Inflammatory macrophage (primary cell): ENCODE data around the gene CHI3L2.

Source experiments
- DNase-seq, 2 donors: peaks; one replicate each; pipeline ENCODE4 v3.0.0-alpha.2; 2020 to 2022

The CHI3L2 gene

DNA sequence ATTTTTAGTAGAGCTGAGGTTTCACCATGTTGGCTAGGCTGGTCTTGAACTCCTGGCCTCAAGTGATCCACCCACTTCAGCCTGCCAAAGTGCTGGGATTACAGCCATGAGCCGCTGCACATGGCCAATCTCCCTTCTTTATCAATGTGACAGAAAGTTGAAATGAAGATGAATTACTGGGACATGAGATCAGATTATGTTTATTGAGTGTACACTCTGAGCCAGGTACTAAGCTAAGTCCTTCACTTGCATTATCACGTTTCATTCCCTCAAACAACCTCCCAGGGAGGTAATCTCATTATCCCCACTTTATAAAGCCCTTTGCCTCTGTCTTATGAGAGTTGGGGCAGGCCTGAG is 6.3 kb upstream of the CHI3L2 start:
- no peak for DNase-seq

DNA sequence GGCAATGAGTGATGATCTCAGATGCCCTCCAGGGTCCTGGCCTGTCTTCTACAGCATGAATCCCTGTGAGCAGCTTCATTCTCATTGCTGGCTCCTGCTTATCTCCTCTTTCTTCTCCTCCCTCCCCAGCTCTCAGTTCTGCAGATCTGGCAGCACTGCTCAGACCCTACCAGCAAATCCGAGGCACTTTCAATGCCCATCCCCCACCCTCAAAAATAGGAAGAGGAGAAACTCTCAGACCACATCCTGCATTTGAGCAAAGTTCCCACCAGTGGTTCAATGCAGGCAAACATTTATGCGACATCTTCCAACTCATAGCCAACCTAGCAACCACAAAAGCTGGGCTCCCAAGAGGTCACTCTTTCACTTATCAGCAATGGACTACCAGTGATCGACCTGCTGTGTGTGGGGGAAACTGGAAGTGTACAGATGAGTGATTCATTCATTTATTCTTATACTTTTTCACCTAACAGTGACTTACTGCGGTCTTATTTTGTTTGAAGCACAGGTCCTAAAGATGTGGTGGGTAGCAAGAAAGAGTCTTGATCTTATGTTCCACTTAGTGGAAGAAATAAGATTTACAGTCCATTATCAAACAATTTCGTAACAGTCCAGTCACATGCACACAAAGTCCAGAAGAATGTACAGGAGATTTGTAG is 5.8 kb upstream of the CHI3L2 start:
- peak; percentile 48 to 58 for DNase-seq

DNA sequence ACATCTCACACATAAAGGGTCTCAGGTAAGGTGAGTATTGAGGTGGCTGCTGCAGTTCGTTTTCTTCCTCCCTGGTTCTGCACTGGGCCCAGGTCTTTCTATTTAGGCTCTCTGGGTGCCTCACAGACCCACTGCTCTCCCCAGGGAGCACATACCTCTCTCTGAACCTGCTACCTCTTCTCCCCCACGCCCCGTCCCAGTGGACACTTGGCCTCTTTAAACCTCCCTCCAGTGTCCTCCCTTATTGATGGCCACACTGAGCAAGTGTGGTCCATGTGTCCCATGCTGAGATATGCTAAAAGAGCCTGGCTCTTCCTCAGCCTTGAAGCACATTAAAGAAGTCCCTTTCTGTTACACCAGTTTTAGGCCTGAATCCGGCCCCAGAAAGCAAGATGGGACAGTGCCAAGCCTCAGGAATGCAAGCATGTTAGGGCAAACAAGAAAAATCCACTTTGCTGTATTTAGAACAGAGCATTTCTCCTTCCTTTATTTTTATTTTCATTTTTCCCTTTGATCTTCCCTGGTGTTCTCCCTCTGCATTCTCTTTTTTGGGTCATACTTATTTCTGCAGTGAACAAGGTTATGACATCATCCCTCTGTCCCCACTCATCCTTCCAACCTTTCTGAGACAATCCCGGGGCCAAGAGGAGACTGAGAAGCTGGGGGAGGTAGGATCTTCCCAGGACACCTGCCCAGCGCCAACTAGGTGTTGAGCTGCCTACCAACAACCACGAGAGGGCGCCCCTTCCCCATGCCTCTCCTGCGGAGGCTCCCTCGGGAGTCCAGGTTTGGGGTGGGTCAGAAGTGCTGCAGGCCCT is 5.0 kb upstream of the CHI3L2 start:
- DNase-seq, result peak; percentile 61 to 69

DNA sequence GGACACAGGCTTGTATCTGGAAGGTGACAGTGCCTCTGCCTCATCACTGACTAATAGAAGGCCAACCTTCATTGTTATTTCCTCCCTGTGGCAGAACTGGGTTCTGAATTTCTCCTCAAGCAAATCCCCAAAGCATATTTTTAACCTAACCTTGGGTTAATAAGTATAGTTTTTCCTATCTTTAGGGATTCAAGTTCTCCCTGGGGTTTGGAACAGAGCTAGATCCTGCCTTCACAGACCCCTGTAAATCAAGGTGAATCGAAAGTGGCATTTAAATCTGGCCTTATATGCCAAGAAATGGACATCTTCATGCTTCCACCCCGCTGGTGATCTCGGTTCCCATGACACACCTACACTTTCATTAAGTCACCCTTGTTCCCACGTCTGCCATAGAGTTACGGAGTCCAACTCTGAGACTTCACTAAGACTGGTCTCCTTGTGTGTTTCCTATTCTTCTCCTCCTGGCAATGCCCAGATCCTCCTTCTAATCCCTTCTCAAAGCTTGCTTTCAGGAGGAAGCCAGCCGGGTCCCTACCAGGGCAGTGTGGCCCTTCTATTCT is 4.3 kb upstream of the CHI3L2 start:
- DNase-seq, result peak in 1 of 2 donors; percentile 67

DNA sequence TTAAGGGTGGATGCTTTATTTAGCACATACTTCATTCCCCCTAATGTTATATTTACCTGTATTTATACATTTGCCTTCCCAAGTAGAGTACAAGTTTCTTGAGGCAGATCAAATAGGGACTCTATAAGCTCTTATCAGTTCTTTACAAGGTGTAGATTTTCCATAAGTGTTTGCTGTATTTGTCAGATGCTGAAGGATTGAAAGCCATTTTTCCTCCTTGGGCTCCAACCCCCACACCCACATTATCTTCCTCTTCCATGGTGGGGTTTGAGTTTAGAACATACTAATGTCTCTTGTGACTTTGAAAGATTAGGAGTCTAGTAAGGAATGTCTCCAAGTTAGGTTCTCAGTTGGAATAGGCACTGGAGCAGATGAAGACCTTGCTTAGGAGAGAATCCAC is 2.4 kb upstream of the CHI3L2 start:
- no peak for DNase-seq

DNA sequence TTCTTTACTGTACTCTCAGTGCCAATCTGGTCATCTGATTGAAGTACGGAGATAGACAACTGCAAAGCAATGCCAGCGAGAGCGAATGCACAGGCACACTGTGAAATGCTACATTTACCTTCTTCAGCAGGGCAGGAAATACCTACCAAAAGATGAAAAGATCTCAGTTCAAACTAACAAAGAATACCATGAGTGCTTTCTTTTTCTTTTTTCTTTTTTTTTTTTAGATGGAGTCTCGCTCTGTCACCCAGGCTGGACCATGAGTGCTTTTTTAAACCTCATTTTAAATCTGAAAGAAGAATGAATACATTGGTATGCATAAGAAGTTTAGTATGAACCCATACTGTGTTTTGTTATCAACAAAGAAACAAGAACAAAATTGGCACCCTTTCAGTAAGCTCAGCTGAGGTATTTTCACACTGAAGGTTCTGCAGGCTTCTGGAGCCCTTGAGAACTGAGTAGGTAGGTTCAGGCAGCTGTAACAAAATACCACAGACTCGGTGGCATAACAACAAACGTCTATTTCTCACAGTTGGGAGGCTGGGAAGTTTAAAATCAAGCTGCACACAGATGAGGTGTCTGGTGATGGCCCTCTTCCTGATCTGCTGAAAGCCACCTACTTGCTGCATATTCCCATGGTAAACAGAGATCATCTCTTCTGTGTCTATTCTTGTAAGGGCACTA is 1.7 kb upstream of the CHI3L2 start:
- no peak for DNase-seq

DNA sequence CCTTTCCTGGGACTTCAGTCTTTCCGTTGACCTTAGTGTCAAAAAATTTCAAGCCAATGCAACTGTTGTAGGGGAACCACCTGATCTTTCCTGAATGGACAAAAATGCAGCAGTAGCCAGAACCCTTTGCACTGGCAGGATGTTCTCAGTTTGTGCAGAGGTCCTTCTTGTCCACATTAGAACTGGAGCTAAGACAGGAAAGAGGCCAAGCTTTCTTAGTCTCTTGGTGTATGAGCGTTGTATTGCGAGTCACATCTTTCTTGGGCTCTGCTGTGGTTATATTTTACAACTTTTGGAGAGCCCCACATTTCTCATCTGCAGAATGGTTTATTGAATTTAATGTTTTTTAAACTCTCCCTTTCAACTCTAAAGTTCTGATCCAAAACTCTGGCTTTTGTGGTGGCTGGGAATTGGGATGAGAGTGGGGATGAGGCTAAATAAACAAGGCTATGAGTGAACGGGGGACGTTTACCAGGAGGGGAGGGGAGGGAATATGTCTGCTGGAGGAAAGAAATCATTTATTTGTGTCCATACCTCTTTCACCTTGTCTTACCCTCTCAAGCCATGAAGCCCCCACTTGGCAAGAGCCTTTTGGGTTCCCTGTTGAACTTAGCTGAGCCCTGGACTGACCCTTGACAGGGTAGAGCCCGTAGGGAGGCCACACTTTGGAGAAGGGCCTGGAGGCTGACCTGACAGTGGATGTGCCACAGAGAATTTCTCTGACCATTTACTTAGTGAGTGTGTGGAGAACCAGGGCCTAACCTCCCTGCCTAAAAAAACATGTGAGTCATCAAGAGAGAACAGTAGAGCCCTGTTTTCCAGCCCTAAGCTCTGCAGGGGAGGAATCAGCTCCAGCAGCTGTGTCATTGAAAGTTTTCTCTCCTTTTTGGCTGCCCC is 586 bp downstream of the CHI3L2 start:
- DNase-seq, result no peak

DNA sequence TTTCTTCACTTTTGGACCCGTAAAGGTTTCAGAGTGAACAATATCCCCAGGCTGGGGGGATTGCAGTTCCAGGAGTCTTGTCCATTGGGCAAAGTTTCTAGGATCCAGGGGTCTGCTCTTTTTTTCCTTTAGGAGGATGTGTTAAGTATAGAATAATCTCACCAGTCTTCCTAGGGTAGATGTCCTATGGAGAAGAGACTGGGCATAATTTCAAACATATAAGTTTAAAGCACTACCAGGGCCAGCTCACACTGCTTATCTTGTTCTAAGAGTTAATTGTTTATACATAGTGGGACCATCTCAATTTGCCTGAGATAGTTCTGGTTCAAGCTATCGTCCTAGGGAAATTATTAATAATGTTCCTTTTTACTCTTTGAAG is 1.2 kb downstream of the CHI3L2 start:
- DNase-seq, result no peak

DNA sequence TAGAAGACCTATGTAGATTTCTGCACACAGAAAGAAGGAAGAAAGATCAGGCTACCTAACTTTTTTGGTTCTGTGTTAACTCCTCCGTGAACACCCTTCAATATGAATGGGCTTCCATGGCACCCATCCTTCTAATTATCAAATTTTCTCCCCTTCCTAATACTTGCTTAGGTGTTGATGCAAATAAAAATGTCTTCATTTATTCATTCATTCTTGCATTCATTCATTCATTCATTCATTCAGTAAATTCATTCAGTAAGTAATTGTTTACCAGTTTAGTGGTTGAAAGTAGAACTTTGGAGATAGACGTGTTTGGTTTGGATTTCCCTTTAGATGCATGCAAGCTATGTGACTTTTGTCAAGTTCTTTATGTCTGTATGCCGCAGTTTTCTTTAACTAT is 4.6 kb downstream of the CHI3L2 start:
- DNase-seq, result no peak

DNA sequence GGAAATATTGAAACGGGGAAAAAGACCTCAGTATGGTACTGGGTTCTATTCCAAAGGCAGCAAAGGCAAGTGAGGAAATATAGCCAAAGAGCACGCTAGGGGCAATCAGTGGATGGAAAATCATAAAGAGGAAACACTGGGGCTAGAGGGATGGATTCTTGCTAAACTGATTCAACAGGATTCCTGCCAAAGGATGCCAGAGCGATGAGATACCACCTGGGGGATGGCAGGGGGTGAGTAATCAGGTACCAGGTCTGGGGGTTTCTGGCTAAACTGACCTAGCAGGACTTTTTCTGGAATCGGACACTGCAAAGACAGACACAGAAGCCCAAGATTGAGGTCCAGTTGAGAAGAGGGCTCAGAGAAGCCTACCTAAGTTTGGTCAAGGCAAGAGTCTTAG is 6.7 kb downstream of the CHI3L2 start:
- DNase-seq, result no peak

DNA sequence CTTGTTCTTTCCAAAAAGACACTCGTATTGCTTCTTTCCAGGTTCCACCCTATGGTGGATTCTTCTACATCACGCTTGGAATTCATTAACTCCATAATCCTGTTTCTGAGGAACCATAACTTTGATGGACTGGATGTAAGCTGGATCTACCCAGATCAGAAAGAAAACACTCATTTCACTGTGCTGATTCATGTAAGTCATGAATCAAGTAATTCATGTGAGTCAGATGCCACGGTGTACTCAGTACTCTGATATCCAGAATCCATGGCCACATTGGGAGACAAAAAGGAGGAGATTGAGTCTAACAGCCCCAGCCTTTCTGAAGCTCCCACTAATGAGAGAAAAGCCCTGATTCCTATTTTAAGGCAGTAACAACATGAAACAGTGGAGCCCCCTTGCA is 7.4 kb downstream of the CHI3L2 start:
- no peak for DNase-seq

DNA sequence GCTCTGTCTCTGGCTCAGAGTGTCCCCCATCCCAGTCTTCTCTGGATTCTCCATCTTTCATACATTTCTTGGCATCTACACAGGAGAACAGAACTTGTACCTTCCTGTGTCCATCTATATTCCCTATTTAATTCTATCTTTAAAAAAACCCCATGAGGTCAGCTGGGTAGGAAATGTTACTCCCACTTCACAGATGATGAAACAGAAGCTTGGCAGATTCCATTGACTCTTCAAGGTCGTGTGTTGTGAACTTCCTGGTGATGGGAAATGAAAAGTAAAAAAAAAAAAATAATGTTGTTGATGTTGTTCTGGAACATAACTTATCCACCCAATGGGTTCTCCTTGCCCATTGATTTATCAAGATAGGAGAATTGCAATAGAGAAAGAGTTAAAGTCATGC is 8.9 kb downstream of the CHI3L2 start:
- DNase-seq, result peak; percentile 12 to 32

DNA sequence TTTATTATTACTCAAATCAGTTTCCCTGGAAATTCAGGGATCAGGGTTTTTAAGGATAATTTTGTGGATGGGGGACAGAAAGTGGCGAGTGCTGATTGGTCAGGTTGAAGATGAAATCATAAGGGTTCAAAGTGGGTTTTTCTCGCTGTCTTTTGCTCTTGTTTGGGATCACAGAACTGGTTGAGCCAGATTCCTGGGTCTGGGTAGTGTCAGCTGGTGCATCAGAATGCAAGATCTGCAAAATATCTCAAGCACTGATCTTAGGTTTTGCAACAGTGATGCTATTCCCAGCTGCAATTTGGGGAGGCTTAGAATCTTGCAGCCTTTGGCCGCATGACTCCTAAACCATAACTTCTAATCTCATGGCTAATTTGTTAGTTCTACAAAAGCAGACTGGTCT is 9.3 kb downstream of the CHI3L2 start:
- DNase-seq, result no peak

DNA sequence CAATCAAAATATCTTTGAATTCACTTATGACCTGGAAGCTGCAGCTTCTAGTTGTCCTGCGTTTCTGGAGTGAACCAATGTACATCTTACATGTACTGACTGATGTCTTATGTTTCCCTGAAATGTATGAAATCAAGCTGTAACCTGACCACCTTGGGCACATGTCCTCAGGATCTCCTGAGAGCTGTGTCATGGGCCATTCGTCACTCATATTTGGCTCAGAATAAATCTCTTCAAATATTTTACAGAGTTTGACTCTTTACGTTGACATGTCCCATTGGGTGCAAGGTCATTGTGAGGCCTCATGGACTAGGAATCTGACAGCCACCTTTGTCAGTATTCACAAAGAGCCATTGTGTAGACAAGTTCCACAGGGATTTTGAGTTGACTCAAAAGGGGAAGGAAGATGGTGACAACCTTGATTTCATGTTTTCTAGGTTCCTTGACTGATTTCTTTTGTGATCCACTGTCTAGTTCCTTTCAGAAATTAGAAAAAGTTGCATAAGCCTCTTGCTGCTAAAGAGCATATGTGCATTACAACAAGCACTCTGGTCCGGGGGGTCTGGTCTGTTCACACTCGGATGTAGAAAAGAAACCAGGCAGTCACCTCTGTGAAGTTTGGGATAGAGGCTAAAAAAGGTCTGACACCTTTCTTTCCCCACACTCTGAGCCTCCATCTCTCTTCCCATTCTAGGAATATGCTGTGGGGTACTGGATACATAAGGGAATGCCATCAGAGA is 10.7 kb downstream of the CHI3L2 start:
- no peak for DNase-seq

DNA sequence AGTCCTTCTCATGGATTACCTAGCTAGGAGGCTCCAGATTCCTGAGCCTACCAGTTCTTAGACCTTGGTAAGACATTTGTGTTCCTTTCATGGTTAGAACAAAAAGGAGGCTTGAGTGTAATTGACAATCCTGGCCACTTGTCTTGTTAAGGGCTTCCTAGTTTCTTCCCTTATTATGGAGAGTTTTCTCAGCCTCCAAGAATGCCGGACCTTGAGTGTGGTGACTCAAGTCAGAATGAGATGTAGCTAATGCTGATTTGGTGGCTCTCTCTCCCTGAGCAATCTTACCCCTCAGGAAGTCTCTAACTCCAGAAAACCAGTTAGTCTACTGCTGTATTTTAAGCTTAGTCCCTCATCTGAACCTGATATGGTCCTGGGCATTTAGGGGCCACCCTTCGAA is 14.3 kb downstream of the CHI3L2 start:
- no peak for DNase-seq

DNA sequence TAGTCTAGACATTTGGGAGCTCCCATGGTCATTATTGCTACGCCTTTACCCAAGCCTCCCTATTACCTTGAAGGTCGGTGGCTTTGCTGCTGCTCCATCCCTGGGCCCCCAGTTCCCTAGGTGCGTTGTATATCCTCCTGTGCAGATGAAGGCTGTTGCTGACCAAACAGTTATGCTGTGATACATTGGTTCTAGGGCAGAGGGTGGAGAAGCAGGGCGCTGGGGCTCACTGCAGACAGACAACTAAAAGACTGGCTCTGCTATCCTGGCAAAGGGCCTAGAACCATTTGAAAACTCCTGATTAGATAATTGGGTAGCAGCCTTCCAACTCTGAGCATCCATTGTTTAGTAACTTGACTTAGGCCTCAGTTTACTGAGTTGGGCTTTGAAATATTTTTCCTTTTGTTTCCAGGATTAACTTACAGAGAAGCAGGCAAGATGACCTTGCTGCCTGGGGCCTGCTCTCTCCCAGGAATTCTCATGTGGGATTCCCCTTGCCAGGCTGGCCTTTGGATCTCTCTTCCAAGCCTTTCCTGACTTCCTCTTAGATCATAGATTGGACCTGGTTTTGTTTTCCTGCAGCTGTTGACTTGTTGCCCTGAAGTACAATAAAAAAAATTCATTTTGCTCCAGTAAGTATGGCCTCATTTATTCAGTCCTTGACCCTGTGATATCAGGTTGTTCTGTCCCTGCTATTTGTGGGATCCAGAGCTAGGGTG is 15.5 kb downstream of the CHI3L2 start:
- no peak for DNase-seq

DNA sequence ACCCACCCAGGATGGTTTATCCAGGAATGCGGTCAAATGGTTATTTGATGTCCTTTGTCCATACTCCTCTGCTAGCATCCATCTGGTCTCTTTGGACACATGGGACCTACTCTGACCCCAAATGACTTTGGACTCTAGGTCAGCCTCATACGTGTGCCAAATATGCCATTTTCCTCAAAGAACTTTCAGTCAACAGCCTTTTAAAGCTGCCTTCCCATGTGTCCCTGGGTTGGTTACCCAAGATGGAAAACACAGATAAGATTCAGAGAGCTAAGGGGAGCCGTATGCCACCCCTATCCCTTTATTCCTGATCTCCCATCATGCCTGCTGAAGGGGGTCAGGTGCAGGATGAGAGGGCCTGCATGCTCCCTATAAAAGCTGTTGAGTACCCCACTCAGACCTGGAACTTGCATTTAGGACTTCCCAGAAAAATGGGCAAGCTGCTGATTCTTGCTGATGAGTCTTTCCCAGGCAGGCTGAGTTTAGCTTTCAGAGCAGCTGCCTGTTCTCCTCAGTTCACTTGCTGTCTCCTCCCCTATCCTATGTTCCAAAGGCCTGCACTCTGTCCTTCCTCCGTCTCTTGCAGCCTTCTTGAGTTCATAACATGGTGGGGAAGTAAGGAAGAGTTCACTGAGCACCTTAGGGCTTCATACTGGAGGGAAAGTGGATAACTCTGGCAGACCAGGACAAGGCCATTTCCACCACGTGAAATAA is 19.8 kb downstream of the CHI3L2 start:
- DNase-seq, result no peak

DNA sequence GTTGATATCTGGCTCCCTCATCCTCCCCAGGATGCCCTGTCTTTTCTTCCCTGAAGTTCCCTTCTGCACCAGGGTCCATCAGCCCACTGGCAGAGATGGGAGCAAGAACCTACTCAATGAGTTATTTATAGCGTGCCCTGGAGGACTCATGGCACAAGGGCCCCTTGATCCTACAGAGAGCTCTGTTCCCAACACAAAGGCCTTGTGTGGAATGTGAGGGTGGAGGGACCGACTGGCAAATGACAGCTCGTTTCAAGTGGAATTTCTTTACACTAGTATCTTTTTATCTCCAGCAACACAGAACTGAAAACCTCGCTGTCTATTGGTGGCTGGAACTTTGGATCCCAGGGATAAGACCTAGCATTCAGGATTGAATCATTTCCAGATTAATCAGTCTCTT is 22.4 kb downstream of the CHI3L2 start:
- no peak for DNase-seq

DNA sequence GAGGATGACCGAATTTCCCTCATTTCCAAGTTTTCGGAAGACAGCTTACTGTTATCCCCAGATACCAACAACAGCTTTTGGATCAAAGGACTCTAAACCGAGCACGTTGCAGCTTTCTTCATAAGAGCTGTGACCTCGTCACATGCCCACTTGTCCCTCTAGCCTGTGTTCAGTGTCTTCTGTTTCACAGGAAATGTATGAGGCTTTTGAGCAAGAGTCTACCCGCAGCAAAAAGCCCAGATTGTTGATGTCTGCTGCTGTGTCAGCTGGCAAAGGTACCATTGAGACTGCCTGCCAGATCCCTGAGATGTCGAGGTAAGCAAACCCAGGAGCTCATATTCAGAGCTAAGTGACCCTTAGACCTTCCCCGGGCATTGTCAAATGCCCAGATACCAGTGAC is 24.1 kb downstream of the CHI3L2 start:
- DNase-seq, result no peak

DNA sequence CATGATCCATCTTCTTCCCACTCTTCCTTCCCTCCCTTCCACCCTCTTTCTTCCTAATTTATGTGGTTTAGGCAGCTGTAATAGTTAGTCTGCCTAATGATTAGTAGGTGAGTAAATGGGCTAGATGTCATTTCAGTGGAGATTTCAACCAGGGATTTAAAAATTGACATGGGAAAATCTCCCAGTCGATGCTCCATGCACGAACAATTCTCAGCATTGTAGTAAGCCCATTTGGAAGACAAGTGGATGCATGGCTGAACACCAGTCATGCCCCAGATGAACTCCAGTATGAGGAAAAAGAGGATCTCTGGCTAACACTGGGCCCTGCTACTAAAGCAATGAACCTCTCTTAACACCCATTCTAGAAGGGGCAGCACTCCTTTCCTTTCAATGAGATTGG is 25.3 kb downstream of the CHI3L2 start:
- DNase-seq, result no peak

DNA sequence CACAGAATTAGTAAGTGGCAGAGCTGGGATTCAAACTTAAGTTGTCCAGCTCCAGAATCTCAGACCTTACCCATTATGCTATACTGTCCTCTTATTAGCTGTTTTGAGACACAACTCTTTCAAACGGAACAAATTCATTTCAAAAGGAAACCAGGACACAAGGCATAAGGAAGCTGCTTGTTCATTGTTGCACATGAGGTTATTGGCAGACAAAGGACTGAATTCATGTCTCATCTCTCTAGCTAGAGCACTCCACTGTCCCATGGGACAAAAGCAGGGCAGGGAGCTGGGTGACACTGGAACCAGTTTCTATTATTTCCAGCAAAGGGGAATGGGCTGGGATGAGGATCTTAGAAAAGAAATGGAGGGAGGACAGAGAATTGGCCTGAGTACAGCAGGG is 26.4 kb downstream of the CHI3L2 start:
- no peak for DNase-seq
